Fibroblast of the conjunctiva (primary cell): Measurements from ENCODE around the gene RTCA.
"Not testable (repeated sequence)": the region's sequence is repeated elsewhere in the genome, so short reads cannot be mapped to it uniquely, and the experiment has no call there.

Experiments used
- DNase-seq: peaks from one replicate; pipeline ENCODE4 v3.0.0-alpha.2; 2010; ENCODE audit warnings: low read depth

The RTCA gene

DNA sequence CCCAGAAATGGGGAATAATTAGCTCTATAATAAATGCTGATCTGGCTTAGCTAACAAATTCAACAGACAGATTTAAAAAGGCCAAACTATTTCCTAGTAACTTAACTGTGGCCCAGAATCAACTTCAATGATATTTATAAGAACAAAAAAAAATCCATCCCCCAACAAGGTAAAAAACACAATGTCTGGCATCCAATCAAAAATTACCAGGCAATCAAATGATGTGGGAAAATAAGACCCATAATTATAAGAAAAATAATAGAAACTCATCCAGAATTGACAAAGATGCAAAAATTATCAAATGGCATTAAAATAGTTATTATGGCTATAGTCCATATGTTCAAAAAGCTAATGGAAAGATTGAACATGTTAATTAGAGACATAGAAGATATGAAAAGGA lies 43.8 kb downstream of the RTCA start:
- no peak for DNase-seq

GRCh38 chr1:100313382-100313781 lies 47.4 kb downstream of the RTCA start:
- DNase-seq: no peak

DNA sequence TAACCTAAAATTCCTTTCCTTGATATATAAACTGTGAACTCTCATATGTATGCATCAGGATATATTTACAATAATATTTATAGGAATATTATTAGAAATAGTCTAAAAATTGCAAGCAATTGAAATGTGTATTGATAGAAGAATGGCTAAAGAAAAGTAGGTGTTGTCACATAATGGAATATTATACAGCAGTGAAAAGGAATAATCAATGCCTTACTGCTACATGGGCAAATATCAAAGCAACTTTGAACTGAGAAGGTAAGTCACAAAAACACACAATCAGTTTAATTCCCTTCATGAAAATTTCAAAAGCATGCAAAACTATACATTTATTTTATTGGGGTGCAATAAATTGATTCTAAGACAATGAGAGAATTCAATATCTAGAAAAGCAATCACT lies 50.6 kb downstream of the RTCA start:
- no peak for DNase-seq

GRCh38 chr1:100320311-100321099 lies 54.5 kb downstream of the RTCA start:
- DNase-seq: no peak

DNA sequence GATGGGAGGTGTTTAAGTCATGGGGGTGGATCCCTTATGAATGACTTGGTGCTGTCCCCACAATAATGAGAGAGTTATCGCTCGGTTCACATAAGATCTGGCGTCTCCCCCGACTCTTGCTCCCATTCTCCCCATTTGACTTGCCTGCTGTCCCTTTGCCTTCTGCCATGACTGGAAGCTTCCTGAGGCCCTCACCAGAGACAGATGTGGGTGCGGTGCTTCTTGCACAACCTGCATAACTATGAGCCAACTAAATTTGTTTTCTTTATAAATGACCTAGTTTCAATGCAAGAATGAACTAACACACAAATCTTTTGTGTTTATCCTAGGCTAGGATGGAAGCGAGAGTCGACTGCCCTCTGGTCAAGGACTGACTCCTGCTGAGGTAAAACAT lies 55.1 kb downstream of the RTCA start:
- DNase-seq: no peak

GRCh38 chr1:100321506-100321905 lies 55.5 kb downstream of the RTCA start:
- no peak for DNase-seq

DNA sequence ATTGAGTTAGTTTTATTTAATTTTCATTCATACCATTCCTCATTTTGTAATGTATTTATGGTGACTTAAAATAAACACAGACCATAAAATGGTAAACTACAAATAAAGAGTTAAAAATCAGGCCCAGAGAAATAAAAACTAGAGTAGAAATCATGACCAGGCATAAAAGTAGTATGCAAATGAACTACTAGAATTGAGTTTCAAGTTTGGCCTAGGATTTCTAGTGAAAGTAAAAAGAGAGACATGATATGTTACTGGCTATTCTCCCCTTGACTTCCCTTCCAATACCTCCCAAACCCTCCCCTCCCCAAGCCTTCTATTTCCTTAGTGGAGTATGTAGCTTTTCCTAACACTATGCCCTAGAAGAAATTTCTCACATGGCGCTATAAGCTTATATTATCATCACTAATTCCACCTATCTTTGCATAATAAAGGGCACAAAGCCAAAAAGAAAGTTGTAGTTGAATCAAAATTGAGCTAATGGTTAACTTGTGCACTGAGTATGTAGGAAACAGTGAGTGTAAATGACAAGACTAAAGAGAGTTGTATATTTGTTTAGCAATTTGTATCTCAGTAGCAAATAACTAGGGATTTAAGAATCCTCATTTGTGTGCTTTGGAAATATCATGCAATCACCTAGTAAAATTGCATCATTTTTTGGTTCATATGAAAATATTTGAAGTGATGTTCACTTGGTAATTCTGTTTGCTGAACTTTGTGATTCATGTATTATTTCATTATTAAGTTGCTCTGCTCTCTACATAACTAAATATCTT lies 56.6 kb downstream of the RTCA start:
- peak; percentile 57 for DNase-seq

DNA sequence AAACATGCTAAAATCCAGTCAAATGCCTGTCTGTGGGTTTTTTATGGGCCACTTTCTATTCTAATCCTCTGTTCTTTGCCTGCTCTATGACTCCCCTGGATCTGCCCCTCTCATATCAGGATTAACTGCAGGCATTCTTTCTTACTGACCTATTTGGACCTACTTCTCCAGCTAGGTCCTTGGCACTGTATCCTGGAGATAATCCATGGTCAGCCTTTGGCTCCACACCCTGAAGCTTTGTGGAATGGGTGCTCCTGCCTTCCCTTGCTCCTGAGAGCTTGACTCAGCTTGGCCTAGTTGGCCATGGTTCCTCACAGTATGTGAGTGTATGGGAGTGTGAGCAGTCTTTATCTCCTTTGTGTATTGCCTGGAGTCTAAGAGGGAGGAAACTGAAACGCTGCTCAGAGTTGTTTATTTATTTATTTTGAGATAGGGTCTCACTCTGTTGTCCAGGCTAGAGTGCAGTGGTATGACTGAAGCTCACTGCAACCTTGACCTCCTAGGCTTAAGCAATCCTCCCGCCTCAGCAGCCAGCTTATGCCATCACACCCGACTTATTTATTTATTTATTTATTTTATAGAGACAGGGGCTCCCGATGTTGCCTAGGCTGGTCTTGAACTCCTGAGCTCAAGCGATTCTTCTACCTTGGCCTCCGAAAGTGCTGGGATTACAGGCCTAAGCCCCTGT lies 57.5 kb downstream of the RTCA start:
- no peak for DNase-seq

DNA sequence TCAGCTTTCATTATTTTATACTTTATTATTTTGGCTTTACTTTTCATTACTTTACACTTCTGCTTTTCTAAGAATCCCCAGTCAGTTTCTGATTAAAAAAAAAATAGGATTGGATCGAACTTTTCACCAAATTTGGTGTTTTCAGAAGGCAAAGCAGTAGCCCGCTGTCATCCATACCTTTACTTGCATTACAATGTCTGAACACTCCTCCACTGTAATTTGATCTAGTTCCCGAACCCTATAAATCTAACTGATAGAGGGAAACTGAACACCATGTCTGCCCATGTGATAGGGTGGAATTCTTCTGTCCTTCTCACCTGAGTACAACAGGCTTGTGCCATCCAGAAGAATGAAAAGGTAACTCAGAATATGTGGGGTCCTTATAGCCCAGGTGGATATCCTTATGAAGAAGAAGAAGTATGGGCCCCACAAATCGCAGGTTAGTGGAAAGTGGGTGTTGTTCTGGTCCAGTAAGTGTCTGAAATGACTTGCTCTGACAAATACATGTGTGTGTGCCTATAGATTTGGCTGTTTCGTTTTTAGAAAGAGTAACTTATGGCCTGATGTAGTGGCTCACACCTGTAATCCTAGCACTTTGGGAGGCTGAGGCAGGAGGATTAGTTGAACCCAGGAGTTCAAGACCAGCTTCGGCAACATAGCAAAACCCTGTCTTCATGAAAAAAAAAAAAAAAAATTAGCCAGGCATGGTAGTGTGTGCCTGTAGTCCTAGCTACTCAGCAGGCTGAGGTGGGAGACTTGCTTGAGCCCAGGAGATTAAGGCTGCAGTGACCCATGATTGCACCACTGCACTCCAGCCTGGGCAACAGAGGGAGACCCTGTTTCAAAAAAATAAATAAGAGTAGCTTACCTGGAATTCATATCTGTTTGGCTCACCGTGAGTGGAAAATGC lies 59.7 kb downstream of the RTCA start:
- DNase-seq: no peak

- DNase-seq: not testable (repeated sequence)
Observed at GRCh38 chr1:100326325-100326670, 60.3 kb downstream of the RTCA start.

GRCh38 chr1:100328133-100328532 lies 62.1 kb downstream of the RTCA start:
- DNase-seq: no peak

GRCh38 chr1:100331146-100331545 lies 65.1 kb downstream of the RTCA start:
- not testable (repeated sequence) for DNase-seq

GRCh38 chr1:100332331-100332730 lies 66.3 kb downstream of the RTCA start:
- no peak for DNase-seq

GRCh38 chr1:100335436-100335835 lies 69.4 kb downstream of the RTCA start:
- DNase-seq: no peak

- DNase-seq: not testable (repeated sequence)
Observed at GRCh38 chr1:100337878-100338277, 71.9 kb downstream of the RTCA start.

DNA sequence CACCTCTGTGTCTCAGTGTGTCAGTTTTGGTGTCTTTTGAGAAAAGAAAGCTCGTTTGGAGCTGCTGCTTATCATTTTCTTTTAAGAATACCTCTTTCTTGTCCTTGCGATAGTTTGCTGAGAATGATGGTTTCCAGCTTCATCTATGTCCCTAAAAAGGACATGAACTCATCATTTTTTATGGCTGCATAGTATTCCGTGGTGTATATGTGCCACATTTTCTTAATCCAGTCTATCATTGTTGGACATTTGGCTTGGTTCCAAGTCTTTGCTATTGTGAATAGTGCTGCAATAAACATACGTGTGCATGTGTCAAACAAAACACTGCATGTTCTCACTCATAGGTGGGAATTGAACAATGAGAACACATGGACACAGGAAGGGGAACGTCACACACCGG lies 73.7 kb downstream of the RTCA start:
- not testable (repeated sequence) for DNase-seq

- no peak for DNase-seq
Observed at GRCh38 chr1:100340494-100340893, 74.5 kb downstream of the RTCA start.

DNA sequence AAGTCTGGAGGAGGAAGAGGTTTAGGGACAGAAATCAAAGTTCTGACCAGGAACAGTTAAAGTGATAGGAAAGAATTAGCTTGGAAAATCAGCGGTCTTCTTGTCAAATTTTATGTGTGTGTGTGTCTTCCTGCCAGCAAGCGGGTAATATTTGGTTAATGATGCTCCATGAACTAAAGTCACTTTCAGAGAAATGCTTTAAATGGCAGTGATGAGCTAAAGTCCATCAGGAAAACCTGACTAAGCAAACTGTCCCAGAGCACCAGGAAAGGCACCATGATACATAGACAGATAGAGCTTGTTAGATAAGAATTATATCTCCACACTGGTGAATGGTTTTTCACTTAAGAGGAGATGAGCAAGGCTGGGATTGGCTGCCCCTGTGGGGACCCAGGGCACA lies 76.3 kb downstream of the RTCA start:
- no peak for DNase-seq
